ENCODE data around the gene PSKH1.

Gene PSKH1

GRCh38 chr16:67881621-67882161 is 11.4 kb upstream of the PSKH1 start:
- DNase-seq (ENCODE audit: low read depth) = no peak
- H3K4me3 ChIP-seq (ENCODE audit: low read depth, low read length) = no peak overlapping the region
- TF ChIP-seq CTCF (IDR thresholded peaks at IDR 0.05; ENCODE audit: insufficient read depth, low read depth, low read length, missing control alignments) = no peak

GRCh38 chr16:67882374-67883145 is 10.5 kb upstream of the PSKH1 start:
- H3K4me3 ChIP-seq (ENCODE audit: low read depth, low read length) = no peak overlapping the region
- TF ChIP-seq CTCF (IDR thresholded peaks at IDR 0.05; ENCODE audit: insufficient read depth, low read depth, low read length, missing control alignments) = no peak
- DNase-seq (ENCODE audit: low read depth) = no peak

- no peak for TF ChIP-seq CTCF (IDR thresholded peaks at IDR 0.05; ENCODE audit: insufficient read depth, low read depth, low read length, missing control alignments)
- no peak overlapping the region for H3K4me3 ChIP-seq (ENCODE audit: low read depth, low read length)
- no peak for DNase-seq (ENCODE audit: low read depth)
These were observed 9.7 kb upstream of the PSKH1 start for GRCh38 chr16:67883146-67883871.

GRCh38 chr16:67883872-67884261 is 9.2 kb upstream of the PSKH1 start:
- no peak overlapping the region for H3K4me3 ChIP-seq (ENCODE audit: low read depth, low read length)
- peak; percentile 92 for TF ChIP-seq CTCF (IDR thresholded peaks at IDR 0.05; ENCODE audit: insufficient read depth, low read depth, low read length, missing control alignments)
- DNase-seq (ENCODE audit: low read depth) = peak; percentile 68

GRCh38 chr16:67884684-67885083 is 8.4 kb upstream of the PSKH1 start, which contains the start of gene NRN1L:
NRN1L (plus strand) TSS chr16:67884885; CDS start chr16:67884904, 19 bp downstream.
- H3K4me3 ChIP-seq (ENCODE audit: low read depth, low read length) = no peak within 1 kb of the TSS
- no peak for DNase-seq (ENCODE audit: low read depth)
- no peak for TF ChIP-seq CTCF (IDR thresholded peaks at IDR 0.05; ENCODE audit: insufficient read depth, low read depth, low read length, missing control alignments)

GRCh38 chr16:67885545-67885944 is 7.5 kb upstream of the PSKH1 start:
- TF ChIP-seq CTCF (IDR thresholded peaks at IDR 0.05; ENCODE audit: insufficient read depth, low read depth, low read length, missing control alignments) = no peak
- H3K4me3 ChIP-seq (ENCODE audit: low read depth, low read length) = no peak overlapping the region
- DNase-seq (ENCODE audit: low read depth) = no peak
